Brain microvascular endothelial cell (primary cell): ENCODE measurements around the gene MATR3.
"Not testable (repeated sequence)": the region's sequence is repeated elsewhere in the genome, so short reads cannot be mapped to it uniquely, and the experiment has no call there.

Experiments
- DNase-seq: peaks from one replicate; pipeline ENCODE4 v3.0.0-alpha.2; 2020
- H3K27ac ChIP-seq: fragments of 250-450 bp; sonication (Bioruptor Pico); 2 replicates; pipeline ENCODE4 v1.5.1; 2020; ENCODE audit warnings: mild to moderate bottlenecking, moderate library complexity
- H3K27me3 ChIP-seq: fragments of 250-450 bp; sonication (Bioruptor Pico); replicated peaks from 2 replicates; pipeline ENCODE4 v1.5.1; 2020; ENCODE audit warnings: mild to moderate bottlenecking
- H3K36me3 ChIP-seq: fragments of 250-450 bp; sonication (Bioruptor Pico); replicated peaks from 2 replicates; pipeline ENCODE4 v1.5.1; 2020; ENCODE audit warnings: mild to moderate bottlenecking
- H3K4me3 ChIP-seq: 2 replicates; pipeline ENCODE4 v1.5.1; 2011; ENCODE audit warnings: low read depth, mild to moderate bottlenecking, control low read depth, low read length, moderate library complexity
- CTCF ChIP-seq: IDR thresholded peaks from 2 replicates; pipeline ENCODE4 v1.5.1; 2011; ENCODE audit warnings: low read depth, mild to moderate bottlenecking, moderate library complexity, low read length, control low read depth, inconsistent platforms; ENCODE audit errors: missing control alignments
- in situ Hi-C: cut with HindIII; loops from 2 replicates; pipeline ENCODE4 v1.10.0; 2017; ENCODE audit warnings: low sequenced_read_pairs, low pct_ligation_motif_present

The MATR3 gene

GRCh38 chr5:139306197-139306596 lies 12.7 kb downstream of the MATR3 start:
- Histone ChIP-seq H3K4me3 (no peak overlapping the region), H3K36me3 (no peaks in the 10 kb centered on the region), H3K27me3 (no peaks in the 10 kb centered on the region), H3K27ac (no peak overlapping the region)
- in situ Hi-C loops: no loop called here
- no peak for DNase-seq
- no peak for TF ChIP-seq CTCF

DNA sequence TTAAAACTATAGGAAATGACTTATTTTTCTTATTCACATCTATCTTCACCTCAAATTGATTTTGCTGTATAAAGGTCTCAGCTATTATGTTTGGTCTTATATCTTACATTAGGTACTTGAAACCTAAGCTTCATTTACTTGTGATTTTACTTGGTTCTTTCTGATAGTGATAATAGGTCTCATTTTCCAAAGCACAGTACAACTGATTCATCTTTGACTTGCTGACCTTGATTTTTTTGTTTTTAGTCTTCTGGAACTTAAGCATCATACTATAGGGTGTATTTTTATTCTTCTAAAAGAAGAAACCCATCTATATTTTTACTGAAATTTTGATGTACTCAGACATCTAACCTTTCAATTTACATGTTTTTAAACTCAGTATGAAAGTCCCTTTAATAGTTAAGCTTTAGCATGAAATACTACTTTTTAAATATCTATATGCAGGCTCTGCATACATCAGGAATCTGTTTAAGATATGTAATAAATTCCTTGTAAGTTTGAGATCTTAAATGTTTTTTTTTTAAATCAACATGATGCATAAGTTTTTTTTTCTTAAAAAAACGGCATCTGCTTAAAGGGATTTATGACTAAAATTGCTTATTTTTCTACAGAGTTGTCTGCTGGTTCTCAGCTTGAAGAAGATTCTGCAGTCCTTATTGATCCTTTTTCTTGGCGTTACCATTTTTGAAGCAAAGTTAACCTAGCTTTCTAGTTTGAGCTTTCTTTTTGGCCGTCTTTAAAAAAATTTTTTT lies 13.3 kb downstream of the MATR3 start:
- H3K27ac ChIP-seq: no peak overlapping the region
- no peak for DNase-seq
- in situ Hi-C loops: no loop called here

GRCh38 chr5:139308797-139309196 lies 15.3 kb downstream of the MATR3 start:
- in situ Hi-C loops: no loop called here
- Histone ChIP-seq H3K36me3 (no peaks in the 10 kb centered on the region), H3K27ac (no peak overlapping the region), H3K4me3 (no peak overlapping the region), H3K27me3 (no peaks in the 10 kb centered on the region)
- DNase-seq: no peak
- no peak for TF ChIP-seq CTCF

More for the DNA sequence above, 13.3 kb downstream of the MATR3 start:
- H3K36me3 ChIP-seq: no peaks in the 10 kb centered on the region
- TF ChIP-seq CTCF: no peak
- H3K4me3 ChIP-seq: no peak overlapping the region
- H3K27me3 ChIP-seq: no peaks in the 10 kb centered on the region

DNA sequence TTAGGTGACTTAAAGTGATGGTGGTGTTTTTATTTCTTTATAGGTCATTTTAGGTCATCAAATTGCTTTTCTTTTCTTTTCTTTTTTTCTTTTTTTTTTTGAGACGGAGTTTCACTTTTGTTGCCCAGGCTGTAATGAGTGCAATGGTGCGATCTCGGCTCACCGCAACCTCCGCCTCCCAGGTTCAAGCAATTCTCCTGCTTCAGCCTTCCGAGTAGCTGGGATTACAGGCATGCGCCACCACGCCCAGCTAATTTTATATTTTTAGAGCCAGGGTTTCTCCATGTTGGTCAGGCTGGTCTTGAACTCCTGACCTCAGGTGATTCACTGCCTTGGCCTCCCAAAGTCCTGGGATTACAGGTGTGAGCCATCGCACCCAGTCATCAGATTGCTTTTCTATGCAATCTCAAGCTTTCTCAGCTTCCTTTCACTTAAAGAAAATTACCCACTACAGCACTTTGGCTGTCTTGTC lies 17.2 kb downstream of the MATR3 start:
- H3K27me3 ChIP-seq, H3K27ac ChIP-seq, in situ Hi-C loops, H3K36me3 ChIP-seq, H3K4me3 ChIP-seq: not testable (repeated sequence)
- peak; percentile 15 for DNase-seq

GRCh38 chr5:139312075-139312474 lies 18.5 kb downstream of the MATR3 start:
- no peak for TF ChIP-seq CTCF
- Histone ChIP-seq H3K27me3 (no peaks in the 10 kb centered on the region), H3K4me3 (no peak overlapping the region), H3K27ac (no peak overlapping the region), H3K36me3 (peaks cover 16% of the 10 kb centered on the region)
- DNase-seq: no peak
- in situ Hi-C loops: no loop called here

GRCh38 chr5:139314276-139314675 lies 20.7 kb downstream of the MATR3 start:
- H3K27me3 ChIP-seq: no peaks in the 10 kb centered on the region
- TF ChIP-seq CTCF: no peak
- H3K4me3 ChIP-seq: no peak overlapping the region
- in situ Hi-C loops: no loop called here
- peaks cover 33% of the 10 kb centered on the region for H3K36me3 ChIP-seq
- no peak overlapping the region for H3K27ac ChIP-seq
- no peak for DNase-seq
